Measurements from ENCODE around the gene KAZALD1.

- TF ChIP-seq CEBPB (IDR thresholded peaks at IDR 0.05) = no peak
- TF ChIP-seq POLR2A (IDR thresholded peaks at IDR 0.05; ENCODE audit: low read length) = peak; percentile 55
Measured at GRCh38 chr10:101042667-101043362, 19.0 kb upstream of the KAZALD1 start.
